DMS 273 (cell line): ENCODE measurements around the gene TXNDC9.
"Not testable (repeated sequence)": the region's sequence is repeated elsewhere in the genome, so short reads cannot be mapped to it uniquely, and the experiment has no call there.

Experiments used
- DNase-seq: peaks from one replicate; lab custom pipeline; 2025; ENCODE audit not compliant: unreplicated experiment; lab: John Stamatoyannopoulos, UW

Gene TXNDC9

DNA sequence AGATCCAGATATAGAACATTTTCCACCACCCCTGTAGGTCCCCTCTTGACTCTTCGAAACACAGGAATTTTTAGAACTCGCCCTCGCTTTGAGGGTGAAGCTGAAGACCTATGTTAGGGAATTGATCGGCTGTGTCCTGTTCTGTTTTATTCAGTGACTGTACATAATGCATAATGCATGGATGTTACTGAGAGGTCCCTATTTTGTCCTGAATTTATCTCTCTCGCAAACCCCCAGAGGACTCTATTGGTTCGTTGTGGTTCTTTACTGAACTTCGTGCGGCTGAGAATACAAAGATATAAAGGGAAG lies 625 bp upstream of the TXNDC9 start:
- no peak for DNase-seq

DNA sequence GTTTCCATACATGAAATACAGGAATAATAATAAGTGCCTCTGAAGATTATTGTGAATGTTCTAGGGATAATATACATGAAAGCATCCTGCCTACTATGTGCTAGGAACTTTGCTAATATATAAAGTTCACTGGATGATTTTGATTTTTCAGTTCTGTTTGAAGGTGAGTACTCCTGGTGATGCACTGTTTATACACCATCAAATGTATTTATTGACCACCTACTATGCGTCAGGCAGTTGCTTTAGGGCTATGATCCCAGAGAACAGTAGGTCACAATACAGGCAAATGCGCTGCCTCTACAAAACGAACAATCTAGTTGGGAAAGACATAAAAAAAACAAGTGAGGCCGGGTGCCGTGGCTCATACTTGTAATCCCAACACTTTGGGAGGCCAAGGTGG lies 10.7 kb downstream of the TXNDC9 start:
- DNase-seq = no peak

GRCh38 chr2:99317873-99318200 lies 18.3 kb downstream of the TXNDC9 start:
- not testable (repeated sequence) for DNase-seq

DNA sequence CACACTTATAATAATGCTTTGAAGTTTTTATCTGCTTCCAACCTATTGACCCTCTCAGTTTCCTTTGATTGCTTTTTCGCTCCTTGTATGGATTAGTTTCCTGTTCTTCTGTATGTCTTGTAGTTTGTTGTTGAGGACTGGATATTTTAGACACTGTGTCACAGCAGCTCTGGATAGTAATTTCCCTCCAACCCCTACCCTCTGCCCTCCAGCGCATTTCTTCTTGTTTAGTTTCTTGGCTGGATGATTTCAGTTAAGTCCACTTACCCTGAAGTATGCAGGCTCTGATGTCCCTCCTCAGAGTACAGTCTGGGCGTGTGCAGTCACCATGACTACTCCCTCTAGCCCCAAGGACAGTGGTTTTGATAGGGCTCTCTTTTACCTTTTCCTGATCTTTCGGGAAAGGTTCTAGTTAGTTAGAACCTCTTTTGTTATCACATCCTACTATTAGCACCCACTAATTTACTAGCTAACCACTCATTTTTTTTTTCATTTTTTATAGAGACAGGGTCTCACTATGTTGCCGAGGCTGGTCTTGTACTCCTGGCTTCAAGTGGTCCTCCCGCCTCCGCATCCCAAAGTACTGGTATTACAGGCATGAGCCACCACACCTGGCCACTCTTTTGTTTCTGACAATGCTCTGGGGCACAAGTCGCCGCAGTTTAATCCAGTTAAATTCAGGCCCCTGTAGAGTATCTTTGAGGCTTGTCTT lies 18.8 kb downstream of the TXNDC9 start:
- DNase-seq = no peak

DNA sequence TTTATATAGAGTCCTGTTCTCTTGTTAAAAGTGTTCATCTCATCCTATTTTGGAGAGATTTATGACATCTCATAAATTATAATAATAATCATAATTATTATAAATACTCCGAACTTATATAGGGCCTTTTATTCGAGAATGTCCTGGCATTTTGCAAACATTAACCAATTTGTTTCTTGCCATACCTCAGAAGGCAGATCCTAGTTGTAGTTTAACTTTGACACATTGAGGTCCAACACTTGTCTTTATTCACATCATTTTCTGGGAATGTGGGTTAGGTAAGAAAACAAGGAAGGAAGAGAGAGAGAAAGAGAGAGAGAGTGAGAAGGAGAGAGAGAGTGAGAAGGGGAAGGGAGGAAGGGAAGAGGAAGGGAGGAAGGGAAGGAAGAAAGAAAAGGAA lies 35.0 kb downstream of the TXNDC9 start, which contains the start of gene LYG1:
Gene LYG1 (minus strand): TSS at position 101 of the 400 bp plus-strand sequence. CDS start 5,527 bp downstream, outside the sequence.
- DNase-seq = not testable (repeated sequence)

DNA sequence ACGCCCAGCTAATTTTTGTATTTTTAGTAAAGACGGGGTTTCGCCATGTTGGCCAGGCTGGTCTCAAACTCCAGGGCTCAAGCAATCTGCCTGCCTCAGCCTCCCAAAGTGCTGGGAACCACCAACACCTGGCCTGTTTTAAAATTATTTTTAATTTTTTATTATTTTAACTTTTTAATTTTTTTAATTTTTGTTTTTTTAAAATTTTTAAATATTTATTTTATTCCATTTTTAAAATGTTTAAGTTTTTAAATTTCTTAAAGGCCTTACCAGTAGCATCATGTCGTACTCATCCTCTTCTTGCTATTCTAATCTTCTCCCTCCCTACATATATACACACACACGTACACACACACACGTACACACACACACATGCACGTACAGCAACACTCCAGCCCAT lies 36.6 kb downstream of the TXNDC9 start:
- DNase-seq = no peak

- no peak for DNase-seq
Observed at GRCh38 chr2:99297994-99298393, 38.1 kb downstream of the TXNDC9 start.

GRCh38 chr2:99285526-99285925 lies 50.6 kb downstream of the TXNDC9 start:
- no peak for DNase-seq

GRCh38 chr2:99279969-99280695 lies 56.0 kb downstream of the TXNDC9 start:
- DNase-seq = no peak

GRCh38 chr2:99278793-99279291 lies 57.3 kb downstream of the TXNDC9 start:
- DNase-seq = peak; percentile 76

DNA sequence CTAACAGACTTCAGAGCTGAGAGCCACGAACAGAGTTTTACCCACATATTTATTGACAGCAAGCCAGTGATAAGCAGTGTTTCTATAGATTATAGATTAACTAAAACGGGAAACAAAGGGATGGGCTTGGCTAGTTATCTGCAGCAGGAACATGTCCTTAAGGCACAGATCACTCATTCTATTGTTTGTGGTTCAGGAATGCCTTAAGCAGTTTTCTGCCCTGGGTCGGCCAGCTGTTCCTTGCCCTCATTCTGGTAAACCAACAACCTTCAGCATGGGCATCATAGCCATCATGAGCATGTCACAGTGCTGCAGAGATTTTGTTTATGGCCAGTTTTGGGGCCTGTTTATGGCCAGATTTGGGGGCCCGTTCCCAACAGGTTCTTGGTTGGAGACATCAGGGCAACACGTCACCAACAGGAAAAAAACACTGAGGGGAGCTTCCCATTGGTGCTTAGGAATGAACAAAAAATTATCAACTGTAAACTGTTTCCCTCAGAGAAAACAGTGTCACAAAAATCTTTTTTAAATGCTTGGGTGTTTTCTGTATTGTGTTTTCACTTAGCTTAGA lies 57.9 kb downstream of the TXNDC9 start:
- peak; percentile 4 for DNase-seq

DNA sequence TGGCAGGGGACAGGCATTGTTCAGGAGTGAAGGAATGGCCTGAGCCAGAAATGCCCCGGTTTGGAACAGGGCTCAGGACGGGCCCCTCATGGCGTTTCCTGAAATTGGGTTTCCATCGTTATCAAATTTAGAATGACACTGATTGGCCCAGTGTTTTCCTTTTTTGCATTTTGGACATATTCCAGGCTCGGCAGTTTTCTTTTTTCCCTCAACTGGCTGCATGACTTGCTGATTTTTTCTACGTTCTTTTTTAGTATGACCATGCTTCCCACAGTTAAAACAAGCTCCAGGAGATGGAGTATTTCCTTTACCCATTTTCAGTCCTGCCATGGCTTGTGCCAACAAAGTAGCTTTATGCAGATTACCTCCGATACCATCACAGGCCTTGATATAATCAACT lies 60.3 kb downstream of the TXNDC9 start:
- no peak for DNase-seq
